Measurements from ENCODE around the gene SLC35G4. TPM values are rescaled to one million over a fixed set of nuclear protein-coding genes. Genes with fewer than 3 reads are reported as not detected.

SLC35G4 gene
- total and polyA plus RNA-seq, 2 of the 13 experiments (the other 11 are each of a cell fraction or from before 2014, with no cell fraction given), result not detected

- FAIRE-seq, result peak; percentile 21
- Histone ChIP-seq H3K9me3 (ENCODE audit: low read length) (no peaks in the 10 kb centered on the region), H3K79me2 (ENCODE audit: insufficient read depth, low read length) (no peaks in the 10 kb centered on the region), H3K36me3 (replicated peaks in 1 of 2; ENCODE audit: control insufficient read depth in 1 of 2, insufficient read depth in 2 of 2, low read length in 2 of 2) (no peaks in the 10 kb centered on the region), H3K4me1 (ENCODE audit: insufficient read depth, low read length) (no peaks in the 10 kb centered on the region), H3K27me3 (ENCODE audit: control insufficient read depth in 1 of 2, insufficient read depth in 2 of 2, low read length in 2 of 2) (peaks cover 1 to 20% of the 10 kb centered on the region in 2 experiments; a peak in 3 of 5 replicates), H3K27ac (ENCODE audit: extremely low read length, insufficient read depth, low read length) (no peak overlapping the region), H3K9ac (ENCODE audit: insufficient read depth, low read depth, low read length) (no peak overlapping the region), H2AFZ (ENCODE audit: low read length) (no peak overlapping the region), H4K20me1 (ENCODE audit: insufficient read depth, low read length) (no peaks in the 10 kb centered on the region), H3K4me2 (ENCODE audit: low read depth, low read length) (no peak overlapping the region), H3K4me3 (replicated peaks in 1 of 3; ENCODE audit: insufficient read depth in 1 of 3, low read depth in 2 of 3, low read length in 3 of 3) (no peak overlapping the region)
- intact Hi-C loops (cut with micrococcal nuclease; ENCODE audit: unreplicated experiment), result no loop called here
- no peak for DNase-seq (ENCODE audit: low spot score)
- POLR2A ChIA-PET, result no interaction called here
- no TSS peak for BruUV-seq (replicated peaks)
- in situ Hi-C loops (cut with HindIII; ENCODE audit: extremely low pct_ligation_motif_present, low pct_unique_long_range_greater_than_20kb), result no loop called here
- TF ChIP-seq ZSCAN22 (CRISPR knock-in tag; IDR thresholded peaks at IDR 0.05), result no peak
- TF ChIP-seq, protein P1, sequence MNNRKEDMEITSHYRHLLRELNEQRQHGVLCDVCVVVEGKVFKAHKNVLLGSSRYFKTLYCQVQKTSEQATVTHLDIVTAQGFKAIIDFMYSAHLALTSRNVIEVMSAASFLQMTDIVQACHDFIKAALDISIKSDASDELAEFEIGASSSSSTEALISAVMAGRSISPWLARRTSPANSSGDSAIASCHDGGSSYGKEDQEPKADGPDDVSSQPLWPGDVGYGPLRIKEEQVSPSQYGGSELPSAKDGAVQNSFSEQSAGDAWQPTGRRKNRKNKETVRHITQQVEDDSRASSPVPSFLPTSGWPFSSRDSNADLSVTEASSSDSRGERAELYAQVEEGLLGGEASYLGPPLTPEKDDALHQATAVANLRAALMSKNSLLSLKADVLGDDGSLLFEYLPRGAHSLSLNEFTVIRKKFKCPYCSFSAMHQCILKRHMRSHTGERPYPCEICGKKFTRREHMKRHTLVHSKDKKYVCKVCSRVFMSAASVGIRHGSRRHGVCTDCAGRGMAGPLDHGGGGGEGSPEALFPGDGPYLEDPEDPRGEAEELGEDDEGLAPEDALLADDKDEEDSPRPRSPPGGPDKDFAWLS (CRISPR knock-in tag; IDR thresholded peaks at IDR 0.05; ENCODE audit: borderline replicate concordance), result no peak
- TF ChIP-seq ZNF282 (IDR thresholded peaks at IDR 0.05; ENCODE audit: partially characterized antibody), result no peak
- no peak for TF ChIP-seq ZNF124 (CRISPR knock-in tag; IDR thresholded peaks at IDR 0.05)
- TF ChIP-seq ZFP36 (IDR thresholded peaks at IDR 0.05; ENCODE audit: borderline replicate concordance, low read depth, low read length, partially characterized antibody), result no peak
- no peak for TF ChIP-seq ZBTB8A (CRISPR knock-in tag; IDR thresholded peaks at IDR 0.05; ENCODE audit: borderline replicate concordance, low read depth)
- TF ChIP-seq, protein P2, sequence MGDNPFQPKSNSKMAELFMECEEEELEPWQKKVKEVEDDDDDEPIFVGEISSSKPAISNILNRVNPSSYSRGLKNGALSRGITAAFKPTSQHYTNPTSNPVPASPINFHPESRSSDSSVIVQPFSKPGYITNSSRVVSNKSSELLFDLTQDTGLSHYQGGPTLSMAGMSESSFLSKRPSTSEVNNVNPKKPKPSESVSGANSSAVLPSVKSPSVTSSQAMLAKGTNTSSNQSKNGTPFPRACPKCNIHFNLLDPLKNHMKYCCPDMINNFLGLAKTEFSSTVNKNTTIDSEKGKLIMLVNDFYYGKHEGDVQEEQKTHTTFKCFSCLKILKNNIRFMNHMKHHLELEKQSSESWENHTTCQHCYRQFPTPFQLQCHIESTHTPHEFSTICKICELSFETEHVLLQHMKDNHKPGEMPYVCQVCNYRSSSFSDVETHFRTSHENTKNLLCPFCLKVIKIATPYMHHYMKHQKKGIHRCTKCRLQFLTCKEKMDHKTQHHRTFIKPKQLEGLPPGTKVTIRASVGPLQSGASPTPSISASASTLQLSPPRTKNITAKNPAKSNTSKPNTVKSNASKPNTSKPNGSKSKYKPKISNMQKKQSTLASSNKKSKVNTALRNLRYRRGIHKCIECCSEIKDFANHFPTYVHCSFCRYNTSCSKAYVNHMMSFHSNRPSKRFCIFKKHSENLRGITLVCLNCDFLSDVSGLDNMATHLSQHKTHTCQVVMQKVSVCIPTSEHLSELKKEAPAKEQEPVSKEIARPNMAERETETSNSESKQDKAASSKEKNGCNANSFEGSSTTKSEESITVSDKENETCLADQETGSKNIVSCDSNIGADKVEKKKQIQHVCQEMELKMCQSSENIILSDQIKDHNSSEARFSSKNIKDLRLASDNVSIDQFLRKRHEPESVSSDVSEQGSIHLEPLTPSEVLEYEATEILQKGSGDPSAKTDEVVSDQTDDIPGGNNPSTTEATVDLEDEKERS (CRISPR knock-in tag; IDR thresholded peaks at IDR 0.05), result no peak
- no peak for TF ChIP-seq TEF (CRISPR knock-in tag; IDR thresholded peaks at IDR 0.05)
- TF ChIP-seq, protein P3, sequence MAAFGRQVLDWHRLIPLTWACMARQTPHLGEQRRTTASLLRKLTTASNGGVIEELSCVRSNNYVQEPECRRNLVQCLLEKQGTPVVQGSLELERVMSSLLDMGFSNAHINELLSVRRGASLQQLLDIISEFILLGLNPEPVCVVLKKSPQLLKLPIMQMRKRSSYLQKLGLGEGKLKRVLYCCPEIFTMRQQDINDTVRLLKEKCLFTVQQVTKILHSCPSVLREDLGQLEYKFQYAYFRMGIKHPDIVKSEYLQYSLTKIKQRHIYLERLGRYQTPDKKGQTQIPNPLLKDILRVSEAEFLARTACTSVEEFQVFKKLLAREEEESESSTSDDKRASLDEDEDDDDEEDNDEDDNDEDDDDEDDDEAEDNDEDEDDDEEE (CRISPR knock-in tag; IDR thresholded peaks at IDR 0.05), result no peak
- no peak for TF ChIP-seq ATF3 (CRISPR knock-in tag; IDR thresholded peaks at IDR 0.05)
- 45% methylated on average over 14 of the region's 14 CpGs for WGBS (ENCODE audit: low lambda C conversion rate)
- CTCF ChIA-PET (ENCODE audit: low intra/inter-chr PET ratio, low total read pairs), result interaction anchor here (1.0 kb wide), 1 partner anchor 260 kb away, joined by 4 read pairs; no protein-coding TSS in a partner anchor
- no peak for ATAC-seq
These were observed 38.5 kb upstream of the SLC35G4 start for GRCh38 chr18:11570769-11571412.

Measured in HepG2 (cell line).